ENCODE results near the gene PIK3AP1. TPM values are rescaled to one million over a fixed set of nuclear protein-coding genes. Genes with fewer than 3 reads are reported as not detected.
A peak's percentile ranks its signal among the peaks of the same experiment; 100 is the strongest.

The PIK3AP1 gene
- total and polyA plus RNA-seq, 2 of the 13 experiments (the other 11 are each of a cell fraction or from before 2014, with no cell fraction given) = 3.6 to 13.8 TPM

DNA sequence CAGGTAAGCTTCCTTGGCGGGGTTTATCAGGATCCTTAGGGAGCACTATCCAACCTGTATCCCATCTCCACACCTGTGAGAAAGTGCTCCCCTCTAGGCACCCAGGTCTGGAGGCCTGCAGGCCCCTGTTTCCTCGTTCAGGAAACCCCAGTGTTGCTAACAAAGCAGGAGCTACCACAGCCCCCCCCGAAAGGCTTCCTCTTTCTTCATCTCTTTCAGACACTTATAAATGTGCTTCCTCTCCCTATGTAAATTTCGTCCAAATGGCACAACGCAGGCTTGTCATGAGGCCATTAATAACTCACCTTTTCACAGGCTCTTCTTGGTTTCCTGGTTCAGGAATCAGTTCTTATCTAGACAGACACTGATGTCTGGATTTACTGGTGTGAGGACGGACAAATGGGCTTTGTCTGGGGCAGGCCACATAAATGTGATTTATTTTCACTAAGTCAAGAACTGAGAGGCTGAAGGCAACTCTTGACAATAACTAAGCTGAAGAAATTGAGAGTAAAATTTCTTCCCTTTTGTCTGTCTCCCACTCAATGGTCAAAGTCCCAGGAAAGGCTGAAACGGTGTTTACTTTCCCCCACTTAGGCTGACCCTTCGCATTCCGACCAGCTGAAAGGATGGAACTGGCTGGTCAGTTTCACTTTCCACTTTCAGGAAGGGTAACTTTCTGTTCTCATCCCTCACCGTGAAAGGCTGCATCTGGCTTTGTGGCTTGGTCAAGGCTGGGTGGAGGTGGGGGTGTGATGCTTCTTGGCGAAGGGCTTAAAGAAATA, 46.8 kb downstream of the PIK3AP1 start (continued):
- TF ChIP-seq, protein P1, sequence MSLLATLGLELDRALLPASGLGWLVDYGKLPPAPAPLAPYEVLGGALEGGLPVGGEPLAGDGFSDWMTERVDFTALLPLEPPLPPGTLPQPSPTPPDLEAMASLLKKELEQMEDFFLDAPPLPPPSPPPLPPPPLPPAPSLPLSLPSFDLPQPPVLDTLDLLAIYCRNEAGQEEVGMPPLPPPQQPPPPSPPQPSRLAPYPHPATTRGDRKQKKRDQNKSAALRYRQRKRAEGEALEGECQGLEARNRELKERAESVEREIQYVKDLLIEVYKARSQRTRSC (CRISPR knock-in tag; IDR thresholded peaks at IDR 0.05; ENCODE audit: low read depth) = no peak
- TF ChIP-seq ZSCAN31 (CRISPR knock-in tag; IDR thresholded peaks at IDR 0.05; ENCODE audit: low read depth) (no peak), HNRNPK (IDR thresholded peaks at IDR 0.05; ENCODE audit: low read depth, low read length, poor library complexity, severe bottlenecking) (no peak), ZNF607 (CRISPR knock-in tag; IDR thresholded peaks at IDR 0.05; ENCODE audit: borderline replicate concordance) (no peak), ZNF775 (CRISPR knock-in tag; IDR thresholded peaks at IDR 0.05; ENCODE audit: borderline replicate concordance) (no peak), ZNF570 (CRISPR knock-in tag; IDR thresholded peaks at IDR 0.05; ENCODE audit: borderline replicate concordance) (no peak), ZNF589 (CRISPR knock-in tag; conservative IDR thresholded peaks at IDR 0.05) (no peak), ZNF652 (CRISPR knock-in tag; IDR thresholded peaks at IDR 0.05; ENCODE audit: borderline replicate concordance, low read depth) (peak; percentile 76; the same call in 1 of the 2 replicates), ZNF839 (CRISPR knock-in tag; IDR thresholded peaks at IDR 0.05; ENCODE audit: borderline replicate concordance) (no peak), ZNF460 (CRISPR knock-in tag; IDR thresholded peaks at IDR 0.05; ENCODE audit: borderline replicate concordance) (no peak), ZNF326 (CRISPR knock-in tag; IDR thresholded peaks at IDR 0.05; ENCODE audit: borderline replicate concordance) (no peak), DPF2 (CRISPR knock-in tag; IDR thresholded peaks at IDR 0.05; ENCODE audit: borderline replicate concordance, low read depth) (peak; percentile 77; the same call in 1 of the 2 replicates), MAF1 (CRISPR knock-in tag; IDR thresholded peaks at IDR 0.05; ENCODE audit: borderline replicate concordance) (no peak), MXI1 (IDR thresholded peaks at IDR 0.05; ENCODE audit: borderline replicate concordance, low read depth, low read length) (no peak)
- TF ChIP-seq, protein P2, sequence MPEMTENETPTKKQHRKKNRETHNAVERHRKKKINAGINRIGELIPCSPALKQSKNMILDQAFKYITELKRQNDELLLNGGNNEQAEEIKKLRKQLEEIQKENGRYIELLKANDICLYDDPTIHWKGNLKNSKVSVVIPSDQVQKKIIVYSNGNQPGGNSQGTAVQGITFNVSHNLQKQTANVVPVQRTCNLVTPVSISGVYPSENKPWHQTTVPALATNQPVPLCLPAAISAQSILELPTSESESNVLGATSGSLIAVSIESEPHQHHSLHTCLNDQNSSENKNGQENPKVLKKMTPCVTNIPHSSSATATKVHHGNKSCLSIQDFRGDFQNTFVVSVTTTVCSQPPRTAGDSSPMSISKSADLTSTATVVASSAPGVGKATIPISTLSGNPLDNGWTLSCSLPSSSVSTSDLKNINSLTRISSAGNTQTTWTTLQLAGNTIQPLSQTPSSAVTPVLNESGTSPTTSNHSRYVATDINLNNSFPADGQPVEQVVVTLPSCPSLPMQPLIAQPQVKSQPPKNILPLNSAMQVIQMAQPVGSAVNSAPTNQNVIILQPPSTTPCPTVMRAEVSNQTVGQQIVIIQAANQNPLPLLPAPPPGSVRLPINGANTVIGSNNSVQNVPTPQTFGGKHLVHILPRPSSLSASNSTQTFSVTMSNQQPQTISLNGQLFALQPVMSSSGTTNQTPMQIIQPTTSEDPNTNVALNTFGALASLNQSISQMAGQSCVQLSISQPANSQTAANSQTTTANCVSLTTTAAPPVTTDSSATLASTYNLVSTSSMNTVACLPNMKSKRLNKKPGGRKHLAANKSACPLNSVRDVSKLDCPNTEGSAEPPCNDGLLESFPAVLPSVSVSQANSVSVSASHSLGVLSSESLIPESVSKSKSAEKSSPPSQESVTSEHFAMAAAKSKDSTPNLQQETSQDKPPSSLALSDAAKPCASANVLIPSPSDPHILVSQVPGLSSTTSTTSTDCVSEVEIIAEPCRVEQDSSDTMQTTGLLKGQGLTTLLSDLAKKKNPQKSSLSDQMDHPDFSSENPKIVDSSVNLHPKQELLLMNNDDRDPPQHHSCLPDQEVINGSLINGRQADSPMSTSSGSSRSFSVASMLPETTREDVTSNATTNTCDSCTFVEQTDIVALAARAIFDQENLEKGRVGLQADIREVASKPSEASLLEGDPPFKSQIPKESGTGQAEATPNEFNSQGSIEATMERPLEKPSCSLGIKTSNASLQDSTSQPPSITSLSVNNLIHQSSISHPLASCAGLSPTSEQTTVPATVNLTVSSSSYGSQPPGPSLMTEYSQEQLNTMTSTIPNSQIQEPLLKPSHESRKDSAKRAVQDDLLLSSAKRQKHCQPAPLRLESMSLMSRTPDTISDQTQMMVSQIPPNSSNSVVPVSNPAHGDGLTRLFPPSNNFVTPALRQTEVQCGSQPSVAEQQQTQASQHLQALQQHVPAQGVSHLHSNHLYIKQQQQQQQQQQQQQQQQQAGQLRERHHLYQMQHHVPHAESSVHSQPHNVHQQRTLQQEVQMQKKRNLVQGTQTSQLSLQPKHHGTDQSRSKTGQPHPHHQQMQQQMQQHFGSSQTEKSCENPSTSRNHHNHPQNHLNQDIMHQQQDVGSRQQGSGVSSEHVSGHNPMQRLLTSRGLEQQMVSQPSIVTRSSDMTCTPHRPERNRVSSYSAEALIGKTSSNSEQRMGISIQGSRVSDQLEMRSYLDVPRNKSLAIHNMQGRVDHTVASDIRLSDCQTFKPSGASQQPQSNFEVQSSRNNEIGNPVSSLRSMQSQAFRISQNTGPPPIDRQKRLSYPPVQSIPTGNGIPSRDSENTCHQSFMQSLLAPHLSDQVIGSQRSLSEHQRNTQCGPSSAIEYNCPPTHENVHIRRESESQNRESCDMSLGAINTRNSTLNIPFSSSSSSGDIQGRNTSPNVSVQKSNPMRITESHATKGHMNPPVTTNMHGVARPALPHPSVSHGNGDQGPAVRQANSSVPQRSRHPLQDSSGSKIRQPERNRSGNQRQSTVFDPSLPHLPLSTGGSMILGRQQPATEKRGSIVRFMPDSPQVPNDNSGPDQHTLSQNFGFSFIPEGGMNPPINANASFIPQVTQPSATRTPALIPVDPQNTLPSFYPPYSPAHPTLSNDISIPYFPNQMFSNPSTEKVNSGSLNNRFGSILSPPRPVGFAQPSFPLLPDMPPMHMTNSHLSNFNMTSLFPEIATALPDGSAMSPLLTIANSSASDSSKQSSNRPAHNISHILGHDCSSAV (CRISPR knock-in tag; IDR thresholded peaks at IDR 0.05; ENCODE audit: borderline replicate concordance) = no peak
- TF ChIP-seq, protein P3, sequence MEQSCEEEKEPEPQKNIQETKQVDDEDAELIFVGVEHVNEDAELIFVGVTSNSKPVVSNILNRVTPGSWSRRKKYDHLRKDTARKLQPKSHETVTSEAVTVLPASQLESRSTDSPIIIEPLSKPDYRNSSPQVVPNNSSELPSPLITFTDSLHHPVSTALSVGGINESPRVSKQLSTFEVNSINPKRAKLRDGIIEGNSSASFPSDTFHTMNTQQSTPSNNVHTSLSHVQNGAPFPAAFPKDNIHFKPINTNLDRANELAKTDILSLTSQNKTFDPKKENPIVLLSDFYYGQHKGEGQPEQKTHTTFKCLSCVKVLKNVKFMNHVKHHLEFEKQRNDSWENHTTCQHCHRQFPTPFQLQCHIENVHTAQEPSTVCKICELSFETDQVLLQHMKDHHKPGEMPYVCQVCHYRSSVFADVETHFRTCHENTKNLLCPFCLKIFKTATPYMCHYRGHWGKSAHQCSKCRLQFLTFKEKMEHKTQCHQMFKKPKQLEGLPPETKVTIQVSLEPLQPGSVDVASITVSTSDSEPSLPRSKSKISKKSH (CRISPR knock-in tag; IDR thresholded peaks at IDR 0.05; ENCODE audit: borderline replicate concordance) = no peak
